Osteoblast (primary cell): ENCODE results near the gene STK11. TPM values are rescaled to one million over a fixed set of nuclear protein-coding genes. Genes with fewer than 3 reads are reported as not detected.

ENCODE experiments used
- DNase-seq: peaks from one replicate; pipeline ENCODE4 v3.0.0; 2011; ENCODE audit warnings: low spot score, mixed read lengths; ENCODE audit not compliant: insufficient read length; ENCODE audit errors: missing footprints
- H2AFZ ChIP-seq: 2 replicates; pipeline ENCODE4 v1.6.0; 2011; ENCODE audit warnings: mild to moderate bottlenecking, low read length
- H3K27ac ChIP-seq: 2 replicates; pipeline ENCODE4 v1.5.1; 2011; ENCODE audit warnings: mild to moderate bottlenecking, low read depth, low read length, moderate library complexity
- H3K27me3 ChIP-seq: 2 replicates; pipeline ENCODE4 v1.6.0; 2012; ENCODE audit warnings: mild to moderate bottlenecking, control low read depth, inconsistent platforms, low read length, moderate library complexity; ENCODE audit not compliant: insufficient read depth
- H3K36me3 ChIP-seq: 2 replicates; pipeline ENCODE4 v1.5.1; 2011; ENCODE audit warnings: mild to moderate bottlenecking, low read length, control low read depth, moderate library complexity; ENCODE audit not compliant: insufficient read depth
- H3K4me1 ChIP-seq: 2 replicates; pipeline ENCODE4 v1.5.1; 2011; ENCODE audit warnings: mild to moderate bottlenecking, low read length, control low read depth, moderate library complexity; ENCODE audit not compliant: insufficient read depth
- H3K4me2 ChIP-seq: 2 replicates; pipeline ENCODE4 v1.6.0; 2011; ENCODE audit warnings: mild to moderate bottlenecking, low read length; ENCODE audit not compliant: insufficient read depth
- H3K4me3 ChIP-seq: fragments of 200-600 bp; sonication (generic); 3 replicates; pipeline ENCODE4 v1.5.1; 2012; ENCODE audit warnings: mild to moderate bottlenecking, low read length, inconsistent platforms; ENCODE audit not compliant: insufficient read depth
- H3K79me2 ChIP-seq: 2 replicates; pipeline ENCODE4 v1.6.0; 2012; ENCODE audit warnings: mild to moderate bottlenecking, low read length, control low read depth, inconsistent platforms; ENCODE audit not compliant: insufficient read depth
- H3K9me3 ChIP-seq: 2 replicates; pipeline ENCODE4 v1.5.1; 2011; ENCODE audit warnings: low read depth, low read length, control low read depth
- H4K20me1 ChIP-seq: 2 replicates; pipeline ENCODE4 v1.6.0; 2012; ENCODE audit warnings: mild to moderate bottlenecking, low read length, control low read depth; ENCODE audit not compliant: insufficient read depth
- CTCF ChIP-seq: IDR thresholded peaks from 2 replicates; pipeline ENCODE4 v1.5.1; 2011; ENCODE audit warnings: mild to moderate bottlenecking, low read depth, low read length, moderate library complexity; ENCODE audit errors: extremely low read depth
- total RNA-seq: library from RNA; depleted of rRNA; stranded (reverse); fragments of >200 nt; gene quantifications from 2 replicates; pipeline ENCODE4 v1.2.3, GENCODE V29; 2012

Gene STK11
- total RNA-seq, 1 donor = 100 TPM

DNA sequence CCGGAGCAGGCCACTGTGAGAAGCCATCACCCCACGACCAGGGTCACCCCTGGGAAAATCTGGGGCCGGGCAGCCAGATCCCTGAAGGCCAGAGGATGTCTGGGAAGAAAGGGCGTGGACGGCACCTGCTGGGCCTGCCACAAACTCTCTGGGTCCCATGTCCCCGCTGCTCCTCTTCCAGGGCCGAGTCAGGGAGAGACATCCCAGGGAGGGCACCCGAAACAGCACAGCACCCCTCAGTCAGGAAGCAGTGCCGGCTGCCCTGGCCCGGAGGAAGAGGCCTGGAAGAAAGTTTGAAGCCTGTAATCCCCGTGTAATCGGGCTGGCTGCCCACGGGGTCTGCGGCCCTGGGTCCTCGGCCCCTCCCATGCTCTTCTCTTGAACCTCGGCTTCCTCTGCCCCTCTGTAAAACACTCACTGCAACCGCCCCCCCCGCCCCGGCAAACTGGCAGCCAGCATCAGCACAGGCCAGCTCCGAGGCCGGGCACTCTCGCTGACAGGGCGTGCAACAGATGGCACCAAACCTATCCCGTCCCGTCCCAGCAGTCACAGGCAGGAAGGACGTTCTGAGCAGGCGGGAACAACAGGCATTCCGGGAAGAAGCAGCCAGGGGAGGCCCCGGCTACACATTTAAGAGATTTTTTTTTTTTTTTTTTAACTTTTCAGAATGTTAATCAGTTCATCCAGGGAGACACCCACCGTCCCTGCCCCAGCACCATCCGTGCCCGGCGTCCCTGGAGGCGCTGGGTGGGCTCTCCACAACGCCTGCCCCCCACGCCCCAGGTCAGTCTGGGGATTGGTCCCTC, 33.0 kb upstream of the STK11 start:
- H3K4me3 ChIP-seq = peak overlapping the region; percentile 92
- no peak for TF ChIP-seq CTCF
- H3K36me3 ChIP-seq = no peaks in the 10 kb centered on the region
- peak; percentile 98 for DNase-seq
- no peak overlapping the region for H2AFZ ChIP-seq
- no peaks in the 10 kb centered on the region for H3K9me3 ChIP-seq
- H3K4me2 ChIP-seq = peak overlapping the region; percentile 92
- H3K79me2 ChIP-seq = peaks cover 62% of the 10 kb centered on the region
- no peaks in the 10 kb centered on the region for H3K27me3 ChIP-seq
- H4K20me1 ChIP-seq = peaks cover 27% of the 10 kb centered on the region
- H3K27ac ChIP-seq = peak overlapping the region; percentile 88
- peaks cover 47% of the 10 kb centered on the region for H3K4me1 ChIP-seq

DNA sequence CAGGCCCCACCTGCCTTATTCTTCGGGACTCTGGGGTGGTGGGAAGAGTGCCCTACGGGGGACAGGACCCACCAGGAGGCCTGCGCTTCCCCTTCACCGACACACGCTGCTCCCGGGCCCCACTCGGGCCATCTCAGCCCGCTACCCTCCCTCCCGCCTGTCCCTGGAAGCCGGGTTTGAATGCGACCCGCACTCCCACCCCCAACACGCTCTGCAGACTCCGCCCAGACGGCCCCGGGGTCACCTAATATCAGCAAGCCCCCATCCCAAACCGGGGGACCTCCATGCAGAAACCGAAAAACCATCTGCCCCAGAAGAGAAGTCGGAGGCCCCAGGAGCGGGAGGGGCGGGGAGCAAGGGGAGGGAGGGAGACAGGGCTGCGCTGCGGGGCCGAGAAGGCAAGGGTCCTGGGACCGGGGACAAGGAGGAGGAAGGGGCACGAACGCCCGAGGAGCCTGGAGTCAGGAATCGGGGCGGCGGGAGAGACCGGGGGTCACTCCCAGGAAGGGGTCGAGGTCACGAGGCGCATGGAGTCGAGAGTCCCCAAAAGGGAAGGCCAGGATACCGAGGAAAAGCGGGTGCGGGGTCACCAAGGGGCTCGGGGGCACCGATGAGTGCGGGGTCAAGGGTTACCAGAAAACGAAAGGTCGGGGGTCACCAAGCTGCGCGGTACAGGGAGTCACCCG, 32.3 kb upstream of the STK11 start:
- DNase-seq = peak; percentile 91

DNA sequence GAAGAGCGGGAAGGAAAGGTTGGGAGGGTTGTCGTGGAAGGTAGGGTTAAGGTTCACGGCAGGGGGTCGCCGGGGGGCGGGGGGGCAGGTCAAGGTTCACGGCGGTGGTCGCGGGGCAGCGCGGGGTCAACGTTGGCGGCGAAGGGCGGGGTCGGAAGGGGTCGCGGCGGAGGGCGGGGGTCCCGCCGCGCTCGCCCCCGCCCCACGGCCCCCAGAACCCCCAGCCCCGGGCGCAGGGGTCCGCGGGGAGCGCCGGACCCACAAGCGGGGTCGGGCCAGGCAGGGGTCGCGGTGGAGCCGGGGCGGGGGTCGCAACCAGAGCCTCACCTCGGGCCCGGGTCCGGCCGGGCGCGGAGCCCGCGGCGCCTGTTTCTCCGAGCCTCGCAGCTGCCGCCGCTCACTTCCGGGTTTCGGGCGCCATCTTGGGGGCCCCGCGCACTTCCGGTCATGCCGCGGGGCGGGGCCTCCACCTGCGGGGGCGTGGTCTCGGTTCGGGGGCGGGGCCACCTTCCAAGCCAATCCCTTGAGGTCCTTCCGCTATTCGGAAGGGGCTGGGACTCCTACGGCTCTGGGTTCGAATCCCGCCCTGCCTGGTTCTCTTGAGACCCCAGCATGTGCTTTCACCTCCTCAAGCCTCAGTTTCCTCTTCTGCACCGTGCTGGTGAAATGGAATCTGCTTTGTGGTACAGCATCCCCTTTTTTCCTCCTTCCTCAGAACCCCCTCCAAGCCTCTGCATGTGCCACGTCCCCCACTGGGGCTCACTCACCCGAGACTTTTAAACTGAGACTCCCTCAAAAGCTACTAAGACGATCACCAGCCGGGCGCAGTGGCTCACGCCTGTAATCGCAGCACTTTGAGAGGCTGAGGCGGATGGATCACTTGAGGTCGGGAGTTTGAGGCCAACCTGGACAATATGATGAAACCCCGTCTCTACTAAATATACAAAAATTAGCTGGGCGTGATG, 31.5 kb upstream of the STK11 start, which contains the start of gene SBNO2:
TSS of gene SBNO2 (minus strand) at position 424 of the 965 bp plus-strand sequence. CDS start 19,992 bp downstream, outside the sequence.
- H3K4me2 ChIP-seq = peak within 1 kb of the TSS; percentile 92
- H2AFZ ChIP-seq = no peak within 1 kb of the TSS
- peaks cover 43% of the 10 kb centered on the region for H3K4me1 ChIP-seq
- H3K9me3 ChIP-seq = no peaks in the 10 kb centered on the region
- peaks cover 46% of the 10 kb centered on the region for H3K79me2 ChIP-seq
- peaks cover 23% of the 10 kb centered on the region for H4K20me1 ChIP-seq
- peak; percentile 99 for DNase-seq
- H3K27me3 ChIP-seq = no peaks in the 10 kb centered on the region
- peak within 1 kb of the TSS; percentile 92 for H3K4me3 ChIP-seq
- H3K27ac ChIP-seq = peak within 1 kb of the TSS; percentile 88
- H3K36me3 ChIP-seq = no peaks in the 10 kb centered on the region
- TF ChIP-seq CTCF = no peak

More for the DNA sequence above, 32.3 kb upstream of the STK11 start:
- no peaks in the 10 kb centered on the region for H3K36me3 ChIP-seq
- TF ChIP-seq CTCF = no peak
- peaks cover 55% of the 10 kb centered on the region for H3K79me2 ChIP-seq
- peak overlapping the region; percentile 88 for H3K27ac ChIP-seq
- H3K4me3 ChIP-seq = peak overlapping the region; percentile 92
- H2AFZ ChIP-seq = no peak overlapping the region
- H3K27me3 ChIP-seq = no peaks in the 10 kb centered on the region
- H4K20me1 ChIP-seq = peaks cover 27% of the 10 kb centered on the region
- peaks cover 51% of the 10 kb centered on the region for H3K4me1 ChIP-seq
- no peaks in the 10 kb centered on the region for H3K9me3 ChIP-seq
- peak overlapping the region; percentile 92 for H3K4me2 ChIP-seq
